HEK293 (cell line): Measurements from ENCODE around the gene HAUS2.
A peak's percentile ranks its signal among the peaks of the same experiment; 100 is the strongest.

Source experiments
- CTCF ChIA-PET: fragments of 350-600 bp; formaldehyde crosslinking; extraction: SDS; loops from one replicate; lab custom pipeline; 2021; ENCODE audit warnings: antibody characterized with exemption; lab: Yijun Ruan, JAX
- POLR2A ChIA-PET: fragments of 300-600 bp; formaldehyde crosslinking; extraction: SDS; loops from one replicate; lab custom pipeline; 2020; ENCODE audit warnings: antibody characterized with exemption, inconsistent platforms; lab: Yijun Ruan, JAX
- H3K27ac ChIP-seq: fragments of 200-500 bp; sonication (Bioruptor generic); 2 replicates; pipeline ENCODE4 v1.5.1; 2014; ENCODE audit warnings: low read depth, low read length, control low read depth, inconsistent platforms; ENCODE audit errors: extremely low read depth
- H3K36me3 ChIP-seq, 2 experiments: fragments of 200-500 bp in 1 of 2; sonication (Bioruptor generic) in 1 of 2; 1 replicate in 1 of 2; 2 replicates in 1 of 2; pipeline ENCODE4 v1.5.1; 2014 to 2017; ENCODE audit warnings: inconsistent platforms in 2 of 2, low read length in 2 of 2; ENCODE audit not compliant: control insufficient read depth in 2 of 2, insufficient read depth in 1 of 2
- H3K4me1 ChIP-seq: fragments of 200-500 bp; sonication (Bioruptor generic); 2 replicates; pipeline ENCODE4 v1.5.1; 2014; ENCODE audit warnings: mild to moderate bottlenecking, low read length, inconsistent platforms; ENCODE audit not compliant: control insufficient read depth, insufficient read depth
- H3K4me3 ChIP-seq: 2 replicates; pipeline ENCODE4 v1.5.1; 2011; ENCODE audit warnings: low read depth, mild to moderate bottlenecking, control low read depth, low read length, moderate library complexity
- H3K9me3 ChIP-seq: fragments of 200-500 bp; sonication (Bioruptor generic); 2 replicates; pipeline ENCODE4 v1.5.1; 2014; ENCODE audit warnings: low read depth, low read length, inconsistent platforms; ENCODE audit not compliant: control insufficient read depth, insufficient read depth
- FEZF1 ChIP-seq: fragments of 450-650 bp; formaldehyde crosslinking; IDR thresholded peaks from 2 replicates; pipeline ENCODE4 v1.5.1; 2016; ENCODE audit warnings: missing biosample characterization, missing genetic modification characterization
- IKZF3 ChIP-seq: fragments of 450-650 bp; IDR thresholded peaks from 2 replicates; pipeline ENCODE4 v1.5.0; 2018; ENCODE audit warnings: missing biosample characterization, mild to moderate bottlenecking, missing genetic modification characterization, moderate library complexity
- KLF9 ChIP-seq: fragments of 450-650 bp; formaldehyde crosslinking; IDR thresholded peaks from 2 replicates; pipeline ENCODE4 v1.5.1; 2016; ENCODE audit warnings: missing biosample characterization, missing genetic modification characterization, low read depth
- PBX3 ChIP-seq: sonication (generic); formaldehyde crosslinking; IDR thresholded peaks from 2 replicates; pipeline ENCODE4 v1.8.1; 2022; ENCODE audit warnings: mild to moderate bottlenecking, moderate library complexity, missing genetic modification reagents
- YY1 ChIP-seq: fragments of 450-650 bp; formaldehyde crosslinking; IDR thresholded peaks from 2 replicates; pipeline ENCODE4 v1.5.1; 2018; ENCODE audit warnings: missing biosample characterization, missing genetic modification characterization
- YY2 ChIP-seq: fragments of 450-650 bp; formaldehyde crosslinking; IDR thresholded peaks from 2 replicates; pipeline ENCODE4 v1.5.1; 2016; ENCODE audit warnings: missing biosample characterization, missing genetic modification characterization
- ZBTB20 ChIP-seq: fragments of 450-650 bp; formaldehyde crosslinking; IDR thresholded peaks from 2 replicates; pipeline ENCODE4 v1.5.1; 2016; ENCODE audit warnings: missing biosample characterization, missing genetic modification characterization
- ZFP69B ChIP-seq: fragments of 450-650 bp; formaldehyde crosslinking; IDR thresholded peaks from 2 replicates; pipeline ENCODE4 v1.5.1; 2016; ENCODE audit warnings: missing biosample characterization, missing genetic modification characterization
- ZNF341 ChIP-seq: fragments of 450-650 bp; formaldehyde crosslinking; IDR thresholded peaks from 2 replicates; pipeline ENCODE4; 2016; ENCODE audit warnings: low read depth, missing biosample characterization, missing genetic modification characterization
- ZNF404 ChIP-seq: fragments of 450-650 bp; formaldehyde crosslinking; IDR thresholded peaks from 2 replicates; pipeline ENCODE4 v1.5.1; 2017; ENCODE audit warnings: missing biosample characterization, missing genetic modification characterization
- ZNF449 ChIP-seq: fragments of 450-650 bp; formaldehyde crosslinking; IDR thresholded peaks from 2 replicates; pipeline ENCODE4 v1.5.1; 2017; ENCODE audit warnings: missing biosample characterization, mild to moderate bottlenecking, missing genetic modification characterization, moderate library complexity
- ZNF48 ChIP-seq: fragments of 450-650 bp; formaldehyde crosslinking; IDR thresholded peaks from 2 replicates; pipeline ENCODE4 v1.5.1; 2016; ENCODE audit warnings: missing biosample characterization, missing genetic modification characterization
- ZNF549 ChIP-seq: fragments of 450-650 bp; IDR thresholded peaks from 2 replicates; pipeline ENCODE4 v1.5.1; 2018; ENCODE audit warnings: missing biosample characterization, missing genetic modification characterization, mild to moderate bottlenecking, inconsistent platforms, moderate library complexity
- ZNF777 ChIP-seq: fragments of 450-650 bp; formaldehyde crosslinking; IDR thresholded peaks from 2 replicates; pipeline ENCODE4 v1.5.1; 2017; ENCODE audit warnings: missing biosample characterization, missing genetic modification characterization, borderline replicate concordance
- TF ChIP-seq, protein P1 (sequence below): fragments of 450-650 bp; formaldehyde crosslinking; conservative IDR thresholded peaks from 2 replicates; pipeline ENCODE4 v1.5.1; 2016; ENCODE audit warnings: low read depth, missing biosample characterization, missing genetic modification characterization
- TF ChIP-seq, protein P2 (sequence below): fragments of 450-650 bp; formaldehyde crosslinking; IDR thresholded peaks from 2 replicates; pipeline ENCODE4 v1.5.1; 2016; ENCODE audit warnings: missing biosample characterization, missing genetic modification characterization
- TF ChIP-seq, protein P3 (sequence below): fragments of 450-650 bp; formaldehyde crosslinking; IDR thresholded peaks from 2 replicates; pipeline ENCODE4 v1.5.1; 2016; ENCODE audit warnings: missing biosample characterization, missing genetic modification characterization

HAUS2 gene

GRCh38 chr15:42547918-42548248 is 755 bp upstream of the HAUS2 start (continued):
- TF ChIP-seq, protein P1, sequence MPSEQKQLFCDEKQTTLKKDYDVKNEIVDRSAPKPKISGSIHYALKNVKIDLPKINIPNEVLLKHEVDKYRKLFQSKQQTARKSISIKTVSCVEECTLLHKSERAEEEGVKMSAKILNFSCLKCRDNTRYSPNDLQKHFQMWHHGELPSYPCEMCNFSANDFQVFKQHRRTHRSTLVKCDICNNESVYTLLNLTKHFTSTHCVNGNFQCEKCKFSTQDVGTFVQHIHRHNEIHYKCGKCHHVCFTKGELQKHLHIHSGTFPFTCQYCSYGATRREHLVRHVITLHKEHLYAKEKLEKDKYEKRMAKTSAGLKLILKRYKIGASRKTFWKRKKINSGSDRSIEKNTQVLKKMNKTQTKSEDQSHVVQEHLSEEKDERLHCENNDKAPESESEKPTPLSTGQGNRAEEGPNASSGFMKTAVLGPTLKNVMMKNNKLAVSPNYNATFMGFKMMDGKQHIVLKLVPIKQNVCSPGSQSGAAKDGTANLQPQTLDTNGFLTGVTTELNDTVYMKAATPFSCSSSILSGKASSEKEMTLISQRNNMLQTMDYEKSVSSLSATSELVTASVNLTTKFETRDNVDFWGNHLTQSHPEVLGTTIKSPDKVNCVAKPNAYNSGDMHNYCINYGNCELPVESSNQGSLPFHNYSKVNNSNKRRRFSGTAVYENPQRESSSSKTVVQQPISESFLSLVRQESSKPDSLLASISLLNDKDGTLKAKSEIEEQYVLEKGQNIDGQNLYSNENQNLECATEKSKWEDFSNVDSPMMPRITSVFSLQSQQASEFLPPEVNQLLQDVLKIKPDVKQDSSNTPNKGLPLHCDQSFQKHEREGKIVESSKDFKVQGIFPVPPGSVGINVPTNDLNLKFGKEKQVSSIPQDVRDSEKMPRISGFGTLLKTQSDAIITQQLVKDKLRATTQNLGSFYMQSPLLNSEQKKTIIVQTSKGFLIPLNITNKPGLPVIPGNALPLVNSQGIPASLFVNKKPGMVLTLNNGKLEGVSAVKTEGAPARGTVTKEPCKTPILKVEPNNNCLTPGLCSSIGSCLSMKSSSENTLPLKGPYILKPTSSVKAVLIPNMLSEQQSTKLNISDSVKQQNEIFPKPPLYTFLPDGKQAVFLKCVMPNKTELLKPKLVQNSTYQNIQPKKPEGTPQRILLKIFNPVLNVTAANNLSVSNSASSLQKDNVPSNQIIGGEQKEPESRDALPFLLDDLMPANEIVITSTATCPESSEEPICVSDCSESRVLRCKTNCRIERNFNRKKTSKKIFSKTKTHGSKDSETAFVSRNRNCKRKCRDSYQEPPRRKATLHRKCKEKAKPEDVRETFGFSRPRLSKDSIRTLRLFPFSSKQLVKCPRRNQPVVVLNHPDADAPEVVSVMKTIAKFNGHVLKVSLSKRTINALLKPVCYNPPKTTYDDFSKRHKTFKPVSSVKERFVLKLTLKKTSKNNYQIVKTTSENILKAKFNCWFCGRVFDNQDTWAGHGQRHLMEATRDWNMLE (tag by site-specific recombination) = no peak
- TF ChIP-seq ZNF549 (no peak), ZFP69B (tag by site-specific recombination) (no peak)

GRCh38 chr15:42549032-42549491 is 424 bp downstream of the HAUS2 start:
- TF ChIP-seq, protein P2, sequence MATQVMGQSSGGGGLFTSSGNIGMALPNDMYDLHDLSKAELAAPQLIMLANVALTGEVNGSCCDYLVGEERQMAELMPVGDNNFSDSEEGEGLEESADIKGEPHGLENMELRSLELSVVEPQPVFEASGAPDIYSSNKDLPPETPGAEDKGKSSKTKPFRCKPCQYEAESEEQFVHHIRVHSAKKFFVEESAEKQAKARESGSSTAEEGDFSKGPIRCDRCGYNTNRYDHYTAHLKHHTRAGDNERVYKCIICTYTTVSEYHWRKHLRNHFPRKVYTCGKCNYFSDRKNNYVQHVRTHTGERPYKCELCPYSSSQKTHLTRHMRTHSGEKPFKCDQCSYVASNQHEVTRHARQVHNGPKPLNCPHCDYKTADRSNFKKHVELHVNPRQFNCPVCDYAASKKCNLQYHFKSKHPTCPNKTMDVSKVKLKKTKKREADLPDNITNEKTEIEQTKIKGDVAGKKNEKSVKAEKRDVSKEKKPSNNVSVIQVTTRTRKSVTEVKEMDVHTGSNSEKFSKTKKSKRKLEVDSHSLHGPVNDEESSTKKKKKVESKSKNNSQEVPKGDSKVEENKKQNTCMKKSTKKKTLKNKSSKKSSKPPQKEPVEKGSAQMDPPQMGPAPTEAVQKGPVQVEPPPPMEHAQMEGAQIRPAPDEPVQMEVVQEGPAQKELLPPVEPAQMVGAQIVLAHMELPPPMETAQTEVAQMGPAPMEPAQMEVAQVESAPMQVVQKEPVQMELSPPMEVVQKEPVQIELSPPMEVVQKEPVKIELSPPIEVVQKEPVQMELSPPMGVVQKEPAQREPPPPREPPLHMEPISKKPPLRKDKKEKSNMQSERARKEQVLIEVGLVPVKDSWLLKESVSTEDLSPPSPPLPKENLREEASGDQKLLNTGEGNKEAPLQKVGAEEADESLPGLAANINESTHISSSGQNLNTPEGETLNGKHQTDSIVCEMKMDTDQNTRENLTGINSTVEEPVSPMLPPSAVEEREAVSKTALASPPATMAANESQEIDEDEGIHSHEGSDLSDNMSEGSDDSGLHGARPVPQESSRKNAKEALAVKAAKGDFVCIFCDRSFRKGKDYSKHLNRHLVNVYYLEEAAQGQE (tag by site-specific recombination) = no peak
- TF ChIP-seq PBX3 (0 out of 2 replicates have a peak, but pooled peaks have one; percentile 3), KLF9 (no peak), YY2 (tag by site-specific recombination) (0 out of 2 replicates have a peak, but pooled peaks have one; percentile 3), ZBTB20 (tag by site-specific recombination) (no peak), ZNF48 (tag by site-specific recombination) (no peak), ZNF777 (tag by site-specific recombination) (no peak), ZNF404 (tag by site-specific recombination) (no peak), FEZF1 (no peak), YY1 (peak; percentile 9; the same call in 1 of the 2 replicates), ZNF341 (tag by site-specific recombination) (peak; percentile 79), ZNF449 (tag by site-specific recombination) (no peak), IKZF3 (tag by site-specific recombination) (no peak)
- TF ChIP-seq, protein P3, sequence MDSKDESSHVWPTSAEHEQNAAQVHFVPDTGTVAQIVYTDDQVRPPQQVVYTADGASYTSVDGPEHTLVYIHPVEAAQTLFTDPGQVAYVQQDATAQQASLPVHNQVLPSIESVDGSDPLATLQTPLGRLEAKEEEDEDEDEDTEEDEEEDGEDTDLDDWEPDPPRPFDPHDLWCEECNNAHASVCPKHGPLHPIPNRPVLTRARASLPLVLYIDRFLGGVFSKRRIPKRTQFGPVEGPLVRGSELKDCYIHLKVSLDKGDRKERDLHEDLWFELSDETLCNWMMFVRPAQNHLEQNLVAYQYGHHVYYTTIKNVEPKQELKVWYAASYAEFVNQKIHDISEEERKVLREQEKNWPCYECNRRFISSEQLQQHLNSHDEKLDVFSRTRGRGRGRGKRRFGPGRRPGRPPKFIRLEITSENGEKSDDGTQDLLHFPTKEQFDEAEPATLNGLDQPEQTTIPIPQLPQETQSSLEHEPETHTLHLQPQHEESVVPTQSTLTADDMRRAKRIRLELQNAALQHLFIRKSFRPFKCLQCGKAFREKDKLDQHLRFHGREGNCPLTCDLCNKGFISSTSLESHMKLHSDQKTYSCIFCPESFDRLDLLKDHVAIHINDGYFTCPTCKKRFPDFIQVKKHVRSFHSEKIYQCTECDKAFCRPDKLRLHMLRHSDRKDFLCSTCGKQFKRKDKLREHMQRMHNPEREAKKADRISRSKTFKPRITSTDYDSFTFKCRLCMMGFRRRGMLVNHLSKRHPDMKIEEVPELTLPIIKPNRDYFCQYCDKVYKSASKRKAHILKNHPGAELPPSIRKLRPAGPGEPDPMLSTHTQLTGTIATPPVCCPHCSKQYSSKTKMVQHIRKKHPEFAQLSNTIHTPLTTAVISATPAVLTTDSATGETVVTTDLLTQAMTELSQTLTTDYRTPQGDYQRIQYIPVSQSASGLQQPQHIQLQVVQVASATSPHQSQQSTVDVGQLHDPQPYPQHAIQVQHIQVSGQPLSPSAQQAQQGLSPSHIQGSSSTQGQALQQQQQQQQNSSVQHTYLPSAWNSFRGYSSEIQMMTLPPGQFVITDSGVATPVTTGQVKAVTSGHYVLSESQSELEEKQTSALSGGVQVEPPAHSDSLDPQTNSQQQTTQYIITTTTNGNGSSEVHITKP (tag by site-specific recombination) = 0 out of 2 replicates have a peak, but pooled peaks have one; percentile 23
- TF ChIP-seq, all 188 proteins: peak for 5
- ChIA-PET CTCF (interaction anchor here (0.7 to 1.7 kb wide), 2 partner anchors 49 to 102 kb away, joined by 3 to 6 read pairs; no protein-coding TSS in a partner anchor), POLR2A (interaction anchor here (1.1 to 2.6 kb wide), 2 partner anchors 26 to 50 kb away, joined by 4 to 16 read pairs; partner anchors contain the start of gene STARD9)
- Histone ChIP-seq H3K4me3 (peak overlapping the region; percentile 84), H3K36me3 (peaks cover 9 to 25% of the 10 kb centered on the region in 2 experiments; a peak in 2 of 3 replicates), H3K9me3 (no peaks in the 10 kb centered on the region), H3K4me1 (no peaks in the 10 kb centered on the region), H3K27ac (peak overlapping the region; percentile 61)
